ENCODE measurements around the gene SLC35F3. TPM values are rescaled to one million over a fixed set of nuclear protein-coding genes. Genes with fewer than 3 reads are reported as not detected.
"Not testable (repeated sequence)": the region's sequence is repeated elsewhere in the genome, so short reads cannot be mapped to it uniquely, and the experiment has no call there.

SLC35F3 gene
- polyA plus RNA-seq, 4 donors: 0.07 to 0.46 TPM; not detected in 2

- DNase-seq: no peak
- no peak overlapping the region for H3K4me3 ChIP-seq (ENCODE audit: low read depth in 1 of 3, low read length in 3 of 3)
Measured at GRCh38 chr1:234173968-234174367, 269.5 kb downstream of the SLC35F3 start.

GRCh38 chr1:234175363-234175762 lies 270.9 kb downstream of the SLC35F3 start:
- 24 to 67% (median 55%) methylated on average over 1 of the region's 1 CpG for WGBS, 3 donors
- no peak for FAIRE-seq

More at GRCh38 chr1:234173968-234174367, 269.5 kb downstream of the SLC35F3 start:
- WGBS, 3 donors: 73 to 81% (median 80%) methylated on average over 3 of the region's 3 CpGs
- H3K36me3 ChIP-seq (ENCODE audit: control insufficient read depth in 3 of 3, insufficient read depth in 2 of 3, low read depth in 1 of 3, low read length in 3 of 3): no peaks in the 10 kb centered on the region
- H3K4me1 ChIP-seq (ENCODE audit: control insufficient read depth in 3 of 3, insufficient read depth in 2 of 3, low read depth in 1 of 3, low read length in 2 of 3): no peaks in the 10 kb centered on the region
- no peak for FAIRE-seq
- H3K27me3 ChIP-seq (ENCODE audit: control insufficient read depth in 3 of 3, insufficient read depth in 3 of 3, low read length in 3 of 3): peaks cover 0 to 2% (median 0%) of the 10 kb centered on the region in 3 donors
- H3K27ac ChIP-seq (ENCODE audit: low read depth in 1 of 3, low read length in 2 of 3): no peak overlapping the region
- H3K9me3 ChIP-seq (ENCODE audit: control insufficient read depth in 2 of 2, insufficient read depth in 1 of 2, low read depth in 1 of 2, low read length in 1 of 2): no peaks in the 10 kb centered on the region

GRCh38 chr1:234176000-234176399 lies 271.5 kb downstream of the SLC35F3 start:
- Histone ChIP-seq H3K27me3 (ENCODE audit: control insufficient read depth in 3 of 3, insufficient read depth in 3 of 3, low read length in 3 of 3) (peaks cover 0 to 3% (median 2%) of the 10 kb centered on the region in 3 donors), H3K4me1 (ENCODE audit: control insufficient read depth in 3 of 3, insufficient read depth in 2 of 3, low read depth in 1 of 3, low read length in 2 of 3) (no peaks in the 10 kb centered on the region), H3K36me3 (ENCODE audit: control insufficient read depth in 3 of 3, insufficient read depth in 2 of 3, low read depth in 1 of 3, low read length in 3 of 3) (no peaks in the 10 kb centered on the region), H3K4me3 (ENCODE audit: low read depth in 1 of 3, low read length in 3 of 3) (no peak overlapping the region), H3K27ac (ENCODE audit: low read depth in 1 of 3, low read length in 2 of 3) (no peak overlapping the region), H3K9me3 (ENCODE audit: control insufficient read depth in 2 of 2, insufficient read depth in 1 of 2, low read depth in 1 of 2, low read length in 1 of 2) (no peaks in the 10 kb centered on the region)
- WGBS, 3 donors: 87 to 88% (median 88%) methylated on average over 3 of the region's 3 CpGs
- FAIRE-seq: no peak
- DNase-seq: no peak

More at GRCh38 chr1:234175363-234175762, 270.9 kb downstream of the SLC35F3 start:
- no peaks in the 10 kb centered on the region for H3K4me1 ChIP-seq (ENCODE audit: control insufficient read depth in 3 of 3, insufficient read depth in 2 of 3, low read depth in 1 of 3, low read length in 2 of 3)
- peaks cover 0 to 3% (median 2%) of the 10 kb centered on the region in 3 donors for H3K27me3 ChIP-seq (ENCODE audit: control insufficient read depth in 3 of 3, insufficient read depth in 3 of 3, low read length in 3 of 3)
- no peak overlapping the region for H3K4me3 ChIP-seq (ENCODE audit: low read depth in 1 of 3, low read length in 3 of 3)
- no peaks in the 10 kb centered on the region for H3K36me3 ChIP-seq (ENCODE audit: control insufficient read depth in 3 of 3, insufficient read depth in 2 of 3, low read depth in 1 of 3, low read length in 3 of 3)
- no peaks in the 10 kb centered on the region for H3K9me3 ChIP-seq (ENCODE audit: control insufficient read depth in 2 of 2, insufficient read depth in 1 of 2, low read depth in 1 of 2, low read length in 1 of 2)
- no peak for DNase-seq
- H3K27ac ChIP-seq (ENCODE audit: low read depth in 1 of 3, low read length in 2 of 3): no peak overlapping the region

- H3K4me3 ChIP-seq (ENCODE audit: low read depth in 1 of 3, low read length in 3 of 3); H3K9me3 ChIP-seq (ENCODE audit: control insufficient read depth in 2 of 2, insufficient read depth in 1 of 2, low read depth in 1 of 2, low read length in 1 of 2); H3K27me3 ChIP-seq (ENCODE audit: control insufficient read depth in 3 of 3, insufficient read depth in 3 of 3, low read length in 3 of 3); H3K27ac ChIP-seq (ENCODE audit: low read depth in 1 of 3, low read length in 2 of 3); H3K4me1 ChIP-seq (ENCODE audit: control insufficient read depth in 3 of 3, insufficient read depth in 2 of 3, low read depth in 1 of 3, low read length in 2 of 3); H3K36me3 ChIP-seq (ENCODE audit: control insufficient read depth in 3 of 3, insufficient read depth in 2 of 3, low read depth in 1 of 3, low read length in 3 of 3); FAIRE-seq; DNase-seq: not testable (repeated sequence)
- WGBS, 3 donors: 73 to 95% (median 93%) methylated on average over 2 of the region's 2 CpGs
Measured at GRCh38 chr1:234176847-234177246, 272.4 kb downstream of the SLC35F3 start.

GRCh38 chr1:234185438-234185837 lies 281.0 kb downstream of the SLC35F3 start:
- Histone ChIP-seq H3K4me3 (ENCODE audit: low read depth in 1 of 3, low read length in 3 of 3) (no peak overlapping the region), H3K4me1 (ENCODE audit: control insufficient read depth in 3 of 3, insufficient read depth in 2 of 3, low read depth in 1 of 3, low read length in 2 of 3) (no peaks in the 10 kb centered on the region), H3K27ac (ENCODE audit: low read depth in 1 of 3, low read length in 2 of 3) (no peak overlapping the region), H3K9me3 (ENCODE audit: control insufficient read depth in 2 of 2, insufficient read depth in 1 of 2, low read depth in 1 of 2, low read length in 1 of 2) (no peaks in the 10 kb centered on the region), H3K36me3 (ENCODE audit: control insufficient read depth in 3 of 3, insufficient read depth in 2 of 3, low read depth in 1 of 3, low read length in 3 of 3) (no peaks in the 10 kb centered on the region), H3K27me3 (ENCODE audit: control insufficient read depth in 3 of 3, insufficient read depth in 3 of 3, low read length in 3 of 3) (no peaks in the 10 kb centered on the region)
- FAIRE-seq: no peak
- 70 to 94% (median 89%) methylated on average over 1 of the region's 1 CpG for WGBS, 3 donors
- DNase-seq: no peak

- Histone ChIP-seq H3K36me3 (ENCODE audit: control insufficient read depth in 3 of 3, insufficient read depth in 2 of 3, low read depth in 1 of 3, low read length in 3 of 3) (no peaks in the 10 kb centered on the region), H3K27me3 (ENCODE audit: control insufficient read depth in 3 of 3, insufficient read depth in 3 of 3, low read length in 3 of 3) (no peaks in the 10 kb centered on the region), H3K4me1 (ENCODE audit: control insufficient read depth in 3 of 3, insufficient read depth in 2 of 3, low read depth in 1 of 3, low read length in 2 of 3) (no peaks in the 10 kb centered on the region), H3K27ac (ENCODE audit: low read depth in 1 of 3, low read length in 2 of 3) (no peak overlapping the region), H3K9me3 (ENCODE audit: control insufficient read depth in 2 of 2, insufficient read depth in 1 of 2, low read depth in 1 of 2, low read length in 1 of 2) (no peaks in the 10 kb centered on the region), H3K4me3 (ENCODE audit: low read depth in 1 of 3, low read length in 3 of 3) (no peak overlapping the region)
- 72 to 84% (median 82%) methylated on average over 6 of the region's 6 CpGs for WGBS, 3 donors
- DNase-seq (no peak), FAIRE-seq (no peak)
Measured at GRCh38 chr1:234186037-234186688, 281.7 kb downstream of the SLC35F3 start.

GRCh38 chr1:234188454-234188792 lies 283.9 kb downstream of the SLC35F3 start:
- 34 to 62% (median 38%) methylated on average over 3 of the region's 3 CpGs for WGBS, 3 donors
- Histone ChIP-seq H3K4me3 (ENCODE audit: low read depth in 1 of 3, low read length in 3 of 3) (no peak overlapping the region), H3K9me3 (ENCODE audit: control insufficient read depth in 2 of 2, insufficient read depth in 1 of 2, low read depth in 1 of 2, low read length in 1 of 2) (no peaks in the 10 kb centered on the region), H3K36me3 (ENCODE audit: control insufficient read depth in 3 of 3, insufficient read depth in 2 of 3, low read depth in 1 of 3, low read length in 3 of 3) (no peaks in the 10 kb centered on the region), H3K4me1 (ENCODE audit: control insufficient read depth in 3 of 3, insufficient read depth in 2 of 3, low read depth in 1 of 3, low read length in 2 of 3) (no peaks in the 10 kb centered on the region), H3K27me3 (ENCODE audit: control insufficient read depth in 3 of 3, insufficient read depth in 3 of 3, low read length in 3 of 3) (no peaks in the 10 kb centered on the region), H3K27ac (ENCODE audit: low read depth in 1 of 3, low read length in 2 of 3) (no peak overlapping the region)
- DNase-seq (no peak), FAIRE-seq (no peak)

- no peak overlapping the region for H3K4me3 ChIP-seq (ENCODE audit: low read depth in 1 of 3, low read length in 3 of 3)
- peaks cover 0 to 4% (median 0%) of the 10 kb centered on the region in 3 donors for H3K27me3 ChIP-seq (ENCODE audit: control insufficient read depth in 3 of 3, insufficient read depth in 3 of 3, low read length in 3 of 3)
- FAIRE-seq (no peak), DNase-seq (no peak)
- no peak overlapping the region for H3K27ac ChIP-seq (ENCODE audit: low read depth in 1 of 3, low read length in 2 of 3)
- no peaks in the 10 kb centered on the region for H3K4me1 ChIP-seq (ENCODE audit: control insufficient read depth in 3 of 3, insufficient read depth in 2 of 3, low read depth in 1 of 3, low read length in 2 of 3)
- H3K36me3 ChIP-seq (ENCODE audit: control insufficient read depth in 3 of 3, insufficient read depth in 2 of 3, low read depth in 1 of 3, low read length in 3 of 3): no peaks in the 10 kb centered on the region
- peaks cover 0 to 3% of the 10 kb centered on the region in 2 donors for H3K9me3 ChIP-seq (ENCODE audit: control insufficient read depth in 2 of 2, insufficient read depth in 1 of 2, low read depth in 1 of 2, low read length in 1 of 2)
Measured at GRCh38 chr1:234197839-234198238, 293.4 kb downstream of the SLC35F3 start.
